ENCODE data around the gene AMBP. TPM values are rescaled to one million over a fixed set of nuclear protein-coding genes. Genes with fewer than 3 reads are reported as not detected.
A peak's percentile ranks its signal among the peaks of the same experiment; 100 is the strongest.

Gene AMBP
- total RNA-seq, 2 donors from 2014 or later = 1.5 to 5.7 TPM

DNA sequence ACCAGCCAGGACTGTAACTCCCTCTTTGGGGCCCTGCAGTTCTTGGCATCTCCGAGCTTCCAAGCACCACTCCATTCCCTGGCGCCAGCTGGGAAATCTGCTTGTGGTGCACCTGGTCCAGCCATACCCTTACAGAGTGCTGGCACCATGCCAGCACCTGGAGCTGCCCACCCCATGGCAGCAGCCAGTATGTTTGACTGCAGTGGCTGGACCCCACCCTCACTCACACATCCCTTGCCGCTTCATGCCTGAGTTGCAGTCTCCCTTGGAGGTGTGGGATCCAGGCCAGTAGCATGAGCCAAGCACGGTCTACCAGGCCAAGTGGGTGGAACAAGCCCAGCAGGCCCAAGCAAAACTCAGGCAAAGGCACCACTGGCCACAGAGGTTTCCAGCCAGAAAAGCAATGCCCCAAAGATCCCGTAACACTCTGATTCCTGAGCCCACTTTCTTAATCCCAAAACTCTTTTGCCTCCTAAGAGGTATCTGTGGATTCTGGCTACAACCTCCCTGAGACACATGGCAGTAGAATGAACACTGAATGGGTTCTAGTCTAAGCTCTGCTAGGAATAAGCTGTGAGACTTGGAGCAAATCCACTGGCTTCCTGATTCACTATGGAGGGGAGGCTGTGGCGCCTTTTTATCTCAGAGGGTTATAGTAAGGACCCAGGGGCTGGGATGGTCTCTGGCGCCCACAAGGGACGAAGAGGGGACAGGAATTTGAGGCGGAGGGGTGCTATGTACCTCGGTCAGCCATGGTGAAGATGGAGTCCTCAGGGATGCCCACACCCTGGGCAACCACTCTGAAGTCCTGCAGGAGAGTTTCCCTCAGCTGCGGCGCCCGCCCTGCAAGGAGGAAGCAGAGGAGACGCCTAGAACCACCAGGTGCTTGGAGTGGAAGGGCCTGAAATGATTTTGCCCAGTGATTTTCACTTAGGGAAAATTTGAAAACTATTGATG lies 5.6 kb downstream of the AMBP start:
- H3K27me3 ChIP-seq = no peaks in the 10 kb centered on the region
- no peak overlapping the region for H3K9ac ChIP-seq (ENCODE audit: low read depth in 2 of 2, low read length in 2 of 2)
- no peak overlapping the region for H3K4me3 ChIP-seq
- no peaks in the 10 kb centered on the region for H3K4me1 ChIP-seq
- H3K27ac ChIP-seq = no peak overlapping the region
- no peaks in the 10 kb centered on the region for H3K9me3 ChIP-seq
- intact Hi-C loops (cut with DNase I) = no loop called here
- TF ChIP-seq, protein P1, sequence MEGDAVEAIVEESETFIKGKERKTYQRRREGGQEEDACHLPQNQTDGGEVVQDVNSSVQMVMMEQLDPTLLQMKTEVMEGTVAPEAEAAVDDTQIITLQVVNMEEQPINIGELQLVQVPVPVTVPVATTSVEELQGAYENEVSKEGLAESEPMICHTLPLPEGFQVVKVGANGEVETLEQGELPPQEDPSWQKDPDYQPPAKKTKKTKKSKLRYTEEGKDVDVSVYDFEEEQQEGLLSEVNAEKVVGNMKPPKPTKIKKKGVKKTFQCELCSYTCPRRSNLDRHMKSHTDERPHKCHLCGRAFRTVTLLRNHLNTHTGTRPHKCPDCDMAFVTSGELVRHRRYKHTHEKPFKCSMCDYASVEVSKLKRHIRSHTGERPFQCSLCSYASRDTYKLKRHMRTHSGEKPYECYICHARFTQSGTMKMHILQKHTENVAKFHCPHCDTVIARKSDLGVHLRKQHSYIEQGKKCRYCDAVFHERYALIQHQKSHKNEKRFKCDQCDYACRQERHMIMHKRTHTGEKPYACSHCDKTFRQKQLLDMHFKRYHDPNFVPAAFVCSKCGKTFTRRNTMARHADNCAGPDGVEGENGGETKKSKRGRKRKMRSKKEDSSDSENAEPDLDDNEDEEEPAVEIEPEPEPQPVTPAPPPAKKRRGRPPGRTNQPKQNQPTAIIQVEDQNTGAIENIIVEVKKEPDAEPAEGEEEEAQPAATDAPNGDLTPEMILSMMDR (IDR thresholded peaks at IDR 0.05) = no peak
- no peaks in the 10 kb centered on the region for H3K36me3 ChIP-seq
- peak; percentile 51 for DNase-seq

- Histone ChIP-seq H3K9me3 (no peaks in the 10 kb centered on the region), H3K27ac (no peak overlapping the region), H3K4me3 (no peak overlapping the region), H3K9ac (ENCODE audit: low read depth in 2 of 2, low read length in 2 of 2) (no peak overlapping the region), H3K4me1 (no peaks in the 10 kb centered on the region), H3K36me3 (no peaks in the 10 kb centered on the region), H3K27me3 (no peaks in the 10 kb centered on the region)
- TF ChIP-seq, protein P1 (IDR thresholded peaks at IDR 0.05) = no peak
- DNase-seq = no peak
- intact Hi-C loops (cut with DNase I) = no loop called here
Measured at GRCh38 chr9:114071197-114071795, 6.8 kb downstream of the AMBP start.

- H3K27me3 ChIP-seq = no peaks in the 10 kb centered on the region
- H3K4me3 ChIP-seq = no peak overlapping the region
- no peaks in the 10 kb centered on the region for H3K36me3 ChIP-seq
- DNase-seq = no peak
- H3K27ac ChIP-seq = no peak overlapping the region
- intact Hi-C loops (cut with DNase I) = no loop called here
- no peak overlapping the region for H3K9ac ChIP-seq (ENCODE audit: low read depth in 2 of 2, low read length in 2 of 2)
- no peaks in the 10 kb centered on the region for H3K4me1 ChIP-seq
- TF ChIP-seq, protein P1 (IDR thresholded peaks at IDR 0.05) = no peak
- no peaks in the 10 kb centered on the region for H3K9me3 ChIP-seq
Measured at GRCh38 chr9:114070188-114071103, 7.7 kb downstream of the AMBP start.

DNA sequence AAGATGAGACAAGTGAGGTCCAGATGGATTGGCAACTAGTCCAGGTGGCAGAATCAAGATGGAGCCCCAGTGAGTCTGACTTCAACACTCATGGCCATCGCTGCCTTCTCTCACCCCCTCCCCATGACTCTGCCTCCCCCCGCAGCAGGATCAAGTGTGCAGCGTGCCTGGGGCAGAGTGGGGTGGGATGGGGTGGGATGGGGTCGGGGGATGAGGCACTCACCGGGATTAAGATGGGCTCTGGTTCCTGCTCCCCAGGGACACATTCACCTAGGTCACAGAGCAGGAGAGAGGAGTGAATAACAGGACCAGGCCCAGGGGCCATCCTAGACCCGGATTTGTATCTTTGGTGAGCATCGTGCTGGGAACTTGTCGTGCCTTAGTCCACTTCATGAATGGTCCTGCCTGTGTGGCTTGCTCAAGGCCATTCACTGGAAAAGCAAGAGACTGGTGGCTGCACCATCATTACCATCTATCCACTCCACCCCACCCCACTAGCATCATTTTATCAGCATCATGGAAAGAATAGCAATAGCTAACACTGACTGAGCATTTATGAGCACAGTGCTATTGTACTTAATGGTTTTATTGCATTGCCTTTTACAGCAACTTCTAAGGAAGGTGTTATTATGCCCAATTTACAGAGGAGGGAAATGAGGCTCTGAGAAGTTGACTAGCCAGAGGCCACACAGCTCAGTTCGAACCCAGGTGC lies 8.5 kb downstream of the AMBP start:
- H3K36me3 ChIP-seq = no peaks in the 10 kb centered on the region
- intact Hi-C loops (cut with DNase I) = no loop called here
- H3K27me3 ChIP-seq = no peaks in the 10 kb centered on the region
- DNase-seq = peak; percentile 49
- no peak overlapping the region for H3K27ac ChIP-seq
- no peaks in the 10 kb centered on the region for H3K9me3 ChIP-seq
- TF ChIP-seq, protein P1 (IDR thresholded peaks at IDR 0.05) = no peak
- no peak overlapping the region for H3K4me3 ChIP-seq
- H3K4me1 ChIP-seq = no peaks in the 10 kb centered on the region
- H3K9ac ChIP-seq (ENCODE audit: low read depth in 2 of 2, low read length in 2 of 2) = no peak overlapping the region

Measured in colonic mucosa (tissue), 4 donors.